ENCODE data around the gene VIPAS39.

DNA sequence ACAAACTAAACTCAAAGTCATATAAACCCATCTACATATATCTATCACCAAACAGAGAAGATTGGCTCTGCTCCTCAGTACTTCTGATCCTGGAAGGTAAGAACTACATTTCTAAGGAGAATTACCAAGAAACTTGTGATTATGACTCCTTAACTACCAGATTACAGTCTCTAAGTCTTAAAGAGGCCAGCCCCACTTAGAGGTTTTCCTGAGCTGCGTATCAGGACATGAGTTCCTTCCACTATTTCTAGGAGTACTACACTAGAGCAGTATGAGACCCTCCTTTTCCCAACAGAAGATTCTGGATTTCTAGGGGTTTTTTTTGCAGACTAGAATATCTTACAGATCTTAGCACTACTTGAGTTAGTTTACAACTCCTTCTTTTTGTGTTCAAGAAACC, 34.0 kb downstream of the VIPAS39 start, which contains the start of gene NOXRED1:
- no peak for TF ChIP-seq EZH2phosphoT487 (IDR thresholded peaks at IDR 0.05; ENCODE audit: borderline replicate concordance)
- no peak for TF ChIP-seq CTCF (conservative IDR thresholded peaks at IDR 0.05; ENCODE audit: low read length)

All from Loucy (cell line).